Measurements from ENCODE around the gene PUM1.

DNA sequence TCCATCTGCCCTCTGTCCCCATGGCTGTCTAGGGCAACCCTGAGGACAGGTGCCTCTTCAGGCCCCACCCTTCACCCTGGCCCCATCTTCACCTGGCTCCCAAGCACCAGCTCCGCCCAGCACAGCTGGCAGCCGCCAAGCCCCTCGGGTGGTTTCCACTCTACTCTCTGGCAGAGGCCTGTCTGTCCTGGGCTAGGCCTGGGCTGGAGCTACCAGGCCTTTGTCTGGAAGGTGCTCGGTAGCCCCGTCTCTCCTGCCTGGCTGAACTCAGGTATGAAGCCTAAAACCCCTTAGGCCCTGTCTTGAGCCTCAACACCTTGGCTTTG is 174.3 kb downstream of the PUM1 start:
- TF ChIP-seq, protein P1, sequence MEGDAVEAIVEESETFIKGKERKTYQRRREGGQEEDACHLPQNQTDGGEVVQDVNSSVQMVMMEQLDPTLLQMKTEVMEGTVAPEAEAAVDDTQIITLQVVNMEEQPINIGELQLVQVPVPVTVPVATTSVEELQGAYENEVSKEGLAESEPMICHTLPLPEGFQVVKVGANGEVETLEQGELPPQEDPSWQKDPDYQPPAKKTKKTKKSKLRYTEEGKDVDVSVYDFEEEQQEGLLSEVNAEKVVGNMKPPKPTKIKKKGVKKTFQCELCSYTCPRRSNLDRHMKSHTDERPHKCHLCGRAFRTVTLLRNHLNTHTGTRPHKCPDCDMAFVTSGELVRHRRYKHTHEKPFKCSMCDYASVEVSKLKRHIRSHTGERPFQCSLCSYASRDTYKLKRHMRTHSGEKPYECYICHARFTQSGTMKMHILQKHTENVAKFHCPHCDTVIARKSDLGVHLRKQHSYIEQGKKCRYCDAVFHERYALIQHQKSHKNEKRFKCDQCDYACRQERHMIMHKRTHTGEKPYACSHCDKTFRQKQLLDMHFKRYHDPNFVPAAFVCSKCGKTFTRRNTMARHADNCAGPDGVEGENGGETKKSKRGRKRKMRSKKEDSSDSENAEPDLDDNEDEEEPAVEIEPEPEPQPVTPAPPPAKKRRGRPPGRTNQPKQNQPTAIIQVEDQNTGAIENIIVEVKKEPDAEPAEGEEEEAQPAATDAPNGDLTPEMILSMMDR (IDR thresholded peaks at IDR 0.05; ENCODE audit: low read depth, low read length, poor library complexity, severe bottlenecking) = no peak
- no peak for TF ChIP-seq EZH2phosphoT487 (IDR thresholded peaks at IDR 0.05; ENCODE audit: borderline replicate concordance, low read length)
